Transverse colon (tissue), 4 donors: Measurements from ENCODE around the gene TOMM40L. TPM values are rescaled to one million over a fixed set of nuclear protein-coding genes. Genes with fewer than 3 reads are reported as not detected.
"Not testable (repeated sequence)": the region's sequence is repeated elsewhere in the genome, so short reads cannot be mapped to it uniquely, and the experiment has no call there.

ENCODE experiments used
- DNase-seq: peaks from one replicate; pipeline ENCODE4 v3.0.0-alpha.2; 2019
- H3K27ac ChIP-seq, 4 donors: fragments of 200-600 bp; sonication (generic); 2 replicates each; pipeline ENCODE4 v1.5.1; 2016 to 2018; ENCODE audit warnings: inconsistent platforms in 4 of 4
- H3K27me3 ChIP-seq: fragments of 200-600 bp; sonication (generic); 2 replicates; pipeline ENCODE4 v1.5.1; 2017; ENCODE audit warnings: inconsistent platforms
- H3K36me3 ChIP-seq, 4 donors: fragments of 200-600 bp; sonication (generic); 2 replicates each; pipeline ENCODE4 v1.5.1; 2017 to 2019; ENCODE audit warnings: inconsistent platforms in 4 of 4
- H3K4me1 ChIP-seq, 4 donors: fragments of 200-600 bp; sonication (generic); 2 replicates each; pipeline ENCODE4 v1.5.1; 2017 to 2020; ENCODE audit warnings: inconsistent platforms in 4 of 4
- H3K4me3 ChIP-seq, 4 donors: fragments of 200-600 bp; sonication (generic); 1 replicate in 1 of 4; 2 replicates in 3 of 4; pipeline versions ENCODE4 v1.5.1 to v1.6.1; 2017 to 2019; ENCODE audit warnings: inconsistent platforms in 4 of 4
- H3K9me3 ChIP-seq, 2 donors: fragments of 200-600 bp; sonication (generic); 2 replicates each; pipeline ENCODE4 v1.5.1; 2017 to 2019; ENCODE audit warnings: inconsistent platforms in 2 of 2
- EP300 ChIP-seq: sonication (generic); formaldehyde crosslinking; IDR thresholded peaks from one replicate; pipeline ENCODE4 v1.6.1; 2017; ENCODE audit warnings: antibody characterized with exemption, low read depth
- POLR2A ChIP-seq: fragments of 450-650 bp; IDR thresholded peaks from one replicate; pipeline ENCODE4 v1.6.1; 2016; ENCODE audit warnings: antibody characterized with exemption, mild to moderate bottlenecking, moderate library complexity
- POLR2AphosphoS5 ChIP-seq, 3 donors: sonication (generic); formaldehyde crosslinking; IDR thresholded peaks; one replicate each; pipeline ENCODE4 v1.6.1; 2016; ENCODE audit warnings: antibody characterized with exemption in 3 of 3
- WGBS, 2 donors: methylation state at CpG; one replicate each; pipeline ENCODE4 v1.1.5; 2018; ENCODE audit warnings: low coverage in 1 of 2; 5-methylcytosine and 5-hydroxymethylcytosine counted together
- in situ Hi-C, 4 donors: fragments of 200-750 bp; cut with MboI; loops; one replicate each; pipeline versions ENCODE4 v1.15.0 to v1.15.1; 2017; ENCODE audit warnings: low sequenced_read_pairs in 3 of 4, low pct_ligation_motif_present in 1 of 4, low pct_unique_long_range_greater_than_20kb in 1 of 4
- intact Hi-C: fragments of 100-400 bp; cut with DNase I; formaldehyde crosslinking; loops from one replicate; pipeline ENCODE4 v1.15.1; 2023; ENCODE audit warnings: low total_unique reads
- total RNA-seq, 4 donors: library from RNA; depleted of rRNA; stranded (reverse); fragments of >200 nt; gene quantifications; one replicate each; pipeline ENCODE4 v1.1.0, GENCODE V29; 2016
- TF ChIP-seq, protein P1 (sequence below), 5 experiments: fragments of 200-600 bp in 3 of 5; fragments of 450-650 bp in 2 of 5; sonication (generic) in 3 of 5; IDR thresholded peaks; 1 replicate in 2 of 5; 2 replicates in 3 of 5; pipeline ENCODE4 v1.5.1; 2016 to 2017; ENCODE audit warnings: antibody characterized with exemption in 5 of 5, inconsistent platforms in 3 of 5, mild to moderate bottlenecking in 2 of 5, moderate library complexity in 1 of 5

The TOMM40L gene
- total RNA-seq, 4 donors from 2014 or later, result 5.8 to 21.4 (median 12.6) TPM

GRCh38 chr1:161219078-161219892, 6.6 kb upstream of the TOMM40L start:
- no peaks in the 10 kb centered on the region for H3K9me3 ChIP-seq
- H3K27me3 ChIP-seq, result no peaks in the 10 kb centered on the region
- H3K27ac ChIP-seq, result no peak overlapping the region
- peaks cover 0 to 5% (median 2%) of the 10 kb centered on the region in 4 donors for H3K36me3 ChIP-seq
- TF ChIP-seq EP300 (no peak), POLR2AphosphoS5 (IDR thresholded peaks at IDR 0.05) (no peak), POLR2A (no peak)
- TF ChIP-seq, protein P1, sequence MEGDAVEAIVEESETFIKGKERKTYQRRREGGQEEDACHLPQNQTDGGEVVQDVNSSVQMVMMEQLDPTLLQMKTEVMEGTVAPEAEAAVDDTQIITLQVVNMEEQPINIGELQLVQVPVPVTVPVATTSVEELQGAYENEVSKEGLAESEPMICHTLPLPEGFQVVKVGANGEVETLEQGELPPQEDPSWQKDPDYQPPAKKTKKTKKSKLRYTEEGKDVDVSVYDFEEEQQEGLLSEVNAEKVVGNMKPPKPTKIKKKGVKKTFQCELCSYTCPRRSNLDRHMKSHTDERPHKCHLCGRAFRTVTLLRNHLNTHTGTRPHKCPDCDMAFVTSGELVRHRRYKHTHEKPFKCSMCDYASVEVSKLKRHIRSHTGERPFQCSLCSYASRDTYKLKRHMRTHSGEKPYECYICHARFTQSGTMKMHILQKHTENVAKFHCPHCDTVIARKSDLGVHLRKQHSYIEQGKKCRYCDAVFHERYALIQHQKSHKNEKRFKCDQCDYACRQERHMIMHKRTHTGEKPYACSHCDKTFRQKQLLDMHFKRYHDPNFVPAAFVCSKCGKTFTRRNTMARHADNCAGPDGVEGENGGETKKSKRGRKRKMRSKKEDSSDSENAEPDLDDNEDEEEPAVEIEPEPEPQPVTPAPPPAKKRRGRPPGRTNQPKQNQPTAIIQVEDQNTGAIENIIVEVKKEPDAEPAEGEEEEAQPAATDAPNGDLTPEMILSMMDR (IDR thresholded peaks at IDR 0.05), result no peak
- intact Hi-C loops, result no loop called here
- H3K4me3 ChIP-seq, result no peak overlapping the region
- no peak for DNase-seq
- peaks cover 0 to 3% (median 0%) of the 10 kb centered on the region in 4 donors for H3K4me1 ChIP-seq
- in situ Hi-C loops, result loop anchor here in 1 of 4 donors (25.0 kb wide), 1 partner anchor 168 kb away; no protein-coding TSS in a partner anchor
- WGBS, 2 donors, result 83 to 89% methylated on average over 2 to 5 of the region's 5 CpGs

- Histone ChIP-seq H3K36me3 (no peaks in the 10 kb centered on the region), H3K27ac (no peak overlapping the region), H3K4me3 (no peak overlapping the region), H3K4me1 (peaks cover 0 to 3% (median under 1%) of the 10 kb centered on the region in 4 donors), H3K9me3 (no peaks in the 10 kb centered on the region), H3K27me3 (no peaks in the 10 kb centered on the region)
- TF ChIP-seq EP300 (no peak), POLR2AphosphoS5 (IDR thresholded peaks at IDR 0.05) (no peak), POLR2A (no peak)
- TF ChIP-seq, protein P1 (IDR thresholded peaks at IDR 0.05), result no peak
- WGBS, 2 donors, result 86 to 94% methylated on average over 4 to 5 of the region's 5 CpGs
- in situ Hi-C loops, result loop anchor here in 3 of 4 donors (10.0 to 25.0 kb wide), 3 partner anchors 155 to 167 kb away; no protein-coding TSS in a partner anchor
- intact Hi-C loops, result no loop called here
- no peak for DNase-seq
Observed at GRCh38 chr1:161220002-161220401, 5.9 kb upstream of the TOMM40L start.

DNA sequence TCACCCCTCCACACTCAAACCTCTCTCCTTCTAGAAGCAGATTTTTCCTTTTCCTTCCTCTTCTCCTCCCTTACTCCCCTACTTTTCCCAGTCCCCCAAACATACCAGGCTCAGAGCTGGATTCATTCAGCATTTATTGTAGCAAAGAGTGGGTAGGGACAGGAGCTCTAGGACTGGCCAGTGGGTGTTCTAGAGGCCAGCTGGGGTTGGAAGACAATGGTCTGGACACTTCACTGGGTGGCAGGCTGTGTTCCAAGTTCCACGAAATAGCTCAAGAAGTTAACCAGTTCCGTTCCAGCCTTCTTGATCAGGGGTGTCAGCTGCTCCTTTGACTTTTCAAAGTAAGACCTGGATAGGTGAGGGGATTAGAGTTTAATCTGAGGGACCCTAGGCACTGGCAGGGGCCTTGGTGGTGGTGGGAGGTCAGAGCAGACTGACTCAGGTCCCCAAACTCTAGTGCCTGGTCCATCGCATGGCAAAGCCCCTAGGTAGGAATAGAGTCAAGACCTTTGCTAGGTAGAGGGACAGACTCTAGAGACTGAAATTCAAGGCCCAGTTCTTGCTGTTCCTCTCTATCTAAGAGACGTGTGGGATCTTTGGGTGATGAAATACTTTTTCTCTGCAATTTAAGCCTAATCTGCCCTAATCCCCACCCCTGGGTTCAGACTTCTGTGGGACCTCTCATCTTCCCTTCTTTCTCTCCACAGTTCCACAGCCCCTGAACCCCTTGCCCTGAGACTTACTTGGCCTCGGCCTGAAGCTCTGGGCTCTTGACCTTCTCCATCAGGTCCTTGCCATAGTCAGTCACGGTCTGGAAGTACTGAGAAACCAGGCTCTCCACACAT, 3.5 kb upstream of the TOMM40L start:
- intact Hi-C loops (no loop called here), in situ Hi-C loops (loop anchor here in 3 of 4 donors (10.0 to 25.0 kb wide), 3 partner anchors 152 to 165 kb away; no protein-coding TSS in a partner anchor)
- no peak overlapping the region for H3K27ac ChIP-seq

DNA sequence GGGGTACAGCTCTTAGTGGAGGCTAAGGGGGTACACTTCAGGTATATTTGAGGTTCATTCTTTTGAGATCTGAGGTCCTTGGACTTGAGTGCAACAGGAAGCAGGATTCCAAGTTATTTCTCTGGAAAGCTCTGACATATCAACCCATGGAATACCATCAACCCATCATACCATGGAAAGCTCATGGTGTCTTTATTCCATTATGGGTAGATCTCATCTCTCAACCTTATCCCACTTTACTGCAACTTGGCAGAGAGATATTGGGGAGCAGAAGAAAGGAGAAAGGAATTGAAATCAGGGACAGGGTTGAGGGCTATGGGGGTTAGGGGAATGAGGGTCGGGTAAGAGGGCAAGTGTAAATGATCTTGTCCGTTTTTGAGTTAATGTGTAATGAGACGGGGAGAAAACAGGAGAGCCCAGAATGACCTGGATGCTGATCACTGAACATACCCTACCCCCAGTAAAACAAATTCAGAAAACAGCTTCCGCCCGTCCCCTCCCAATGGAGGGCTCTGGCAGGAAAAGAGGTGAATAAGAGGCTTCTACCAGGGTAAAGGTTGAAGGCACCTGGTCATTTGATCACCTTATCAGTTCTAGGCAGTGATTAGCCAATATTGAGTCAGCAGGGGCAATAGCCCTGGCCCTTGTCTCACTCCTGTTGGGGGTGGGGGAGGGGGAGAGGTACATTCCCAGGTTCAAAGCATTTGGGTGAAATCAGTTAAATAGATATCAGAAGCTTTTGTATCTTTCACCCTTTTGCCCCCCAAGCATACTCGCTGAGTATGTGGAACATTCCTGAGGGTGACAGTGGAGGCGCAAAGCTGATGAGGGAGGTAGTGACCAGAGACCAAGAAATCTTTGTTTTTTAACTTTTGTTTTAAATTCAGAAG, 1.8 kb upstream of the TOMM40L start:
- in situ Hi-C loops, result loop anchor here in 3 of 4 donors (10.0 to 25.0 kb wide), 3 partner anchors 151 to 163 kb away; no protein-coding TSS in a partner anchor
- TF ChIP-seq EP300, result no peak
- TF ChIP-seq POLR2AphosphoS5 (IDR thresholded peaks at IDR 0.05), result no peak
- TF ChIP-seq, protein P1 (IDR thresholded peaks at IDR 0.05), result no peak
- intact Hi-C loops, result no loop called here
- Histone ChIP-seq H3K27ac (no peak overlapping the region), H3K36me3 (peaks cover 0 to 6% (median 2%) of the 10 kb centered on the region in 4 donors), H3K4me3 (no peak overlapping the region), H3K9me3 (no peaks in the 10 kb centered on the region), H3K4me1 (peaks cover 14 to 23% (median 20%) of the 10 kb centered on the region in 4 donors), H3K27me3 (no peaks in the 10 kb centered on the region)
- no peak for DNase-seq
- WGBS, 2 donors, result 88 to 100% methylated on average over 2 to 7 of the region's 7 CpGs

More for the DNA sequence above, 3.5 kb upstream of the TOMM40L start:
- Histone ChIP-seq H3K9me3 (no peaks in the 10 kb centered on the region), H3K4me1 (peaks cover 12 to 21% (median 16%) of the 10 kb centered on the region in 4 donors), H3K36me3 (no peaks in the 10 kb centered on the region), H3K27me3 (no peaks in the 10 kb centered on the region), H3K4me3 (no peak overlapping the region)
- TF ChIP-seq POLR2A, result no peak
- 73% methylated on average over 6 of the region's 6 CpGs; no CpG with 5 or more reads in 1 of the 2 donors for WGBS, 2 donors
- no peak for DNase-seq

DNA sequence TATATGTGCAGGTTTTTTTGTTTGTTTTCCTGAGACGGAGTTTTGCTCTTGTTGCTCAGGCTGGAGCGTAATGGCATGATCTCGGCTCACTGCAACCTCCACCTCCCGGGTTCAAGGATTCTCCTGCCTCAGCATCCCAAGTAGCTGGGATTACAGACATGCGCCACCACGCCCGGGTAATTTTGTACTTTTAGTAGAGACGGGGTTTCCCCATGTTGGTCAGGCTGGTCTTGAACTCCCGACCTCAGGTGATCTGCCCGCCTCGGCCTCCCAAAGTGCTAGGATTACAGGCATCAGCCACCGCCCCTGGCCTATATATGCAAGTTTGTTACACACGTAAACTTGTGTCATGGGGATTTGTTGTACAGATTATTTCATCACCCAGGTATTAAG, 1.2 kb upstream of the TOMM40L start:
- DNase-seq, H3K27me3 ChIP-seq, H3K9me3 ChIP-seq, intact Hi-C loops, H3K4me3 ChIP-seq: not testable (repeated sequence)
- peak overlapping the region in 2 of 4 donors; percentile 65 to 80 for H3K27ac ChIP-seq
- in situ Hi-C loops, result loop anchor here in 3 of 4 donors (10.0 to 25.0 kb wide), 3 partner anchors 150 to 163 kb away; no protein-coding TSS in a partner anchor
- 81 to 88% methylated on average over 6 to 13 of the region's 13 CpGs for WGBS, 2 donors
- peaks cover 0 to 11% (median 4%) of the 10 kb centered on the region in 4 donors for H3K36me3 ChIP-seq
- peaks cover 14 to 23% (median 20%) of the 10 kb centered on the region in 4 donors for H3K4me1 ChIP-seq
